Esophagus squamous epithelium (tissue), 5 donors: ENCODE data around the gene MORN1. TPM values are rescaled to one million over a fixed set of nuclear protein-coding genes. Genes with fewer than 3 reads are reported as not detected.

ENCODE experiments used
- DNase-seq: peaks from one replicate; lab custom pipeline; 2025; lab: John Stamatoyannopoulos, UW
- H3K27ac ChIP-seq, 4 donors: fragments of 200-600 bp; sonication (generic); one replicate each; pipeline ENCODE4 v1.5.1; 2016 to 2019; ENCODE audit warnings: mild to moderate bottlenecking in 1 of 4
- H3K27me3 ChIP-seq, 4 donors: fragments of 200-600 bp; sonication (generic); 1 replicate in 3 of 4; 2 replicates in 1 of 4; pipeline versions ENCODE4 v1.5.1 to v1.6.0; 2017 to 2021; ENCODE audit warnings: antibody characterized with exemption in 1 of 4
- H3K36me3 ChIP-seq, 3 donors: fragments of 200-600 bp; sonication (generic); one replicate each; pipeline ENCODE4 v1.5.1; 2016 to 2019
- H3K4me1 ChIP-seq, 3 donors: fragments of 200-600 bp; sonication (generic); one replicate each; pipeline ENCODE4 v1.5.1; 2017 to 2019
- H3K4me3 ChIP-seq, 4 donors: fragments of 200-600 bp; sonication (generic); 1 replicate in 3 of 4; 2 replicates in 1 of 4; pipeline ENCODE4 v1.5.1; 2016 to 2019; ENCODE audit warnings: mild to moderate bottlenecking in 2 of 4, moderate library complexity in 1 of 4
- H3K9me3 ChIP-seq, 3 donors: fragments of 200-600 bp; sonication (generic); one replicate each; pipeline ENCODE4 v1.5.1; 2016 to 2019
- POLR2A ChIP-seq, 4 donors: fragments of 450-650 bp; IDR thresholded peaks; one replicate each; pipeline ENCODE4 v1.6.1; 2017; ENCODE audit warnings: antibody characterized with exemption in 4 of 4, mild to moderate bottlenecking in 4 of 4, moderate library complexity in 3 of 4
- WGBS, 2 donors: methylation state at CpG; one replicate each; pipeline ENCODE4 v1.1.5; 2018; 5-methylcytosine and 5-hydroxymethylcytosine counted together
- intact Hi-C: fragments of 100-400 bp; cut with DNase I; formaldehyde crosslinking; loops from one replicate; pipeline ENCODE4 v1.15.0; 2022
- total RNA-seq, 4 donors: library from RNA; depleted of rRNA; stranded (reverse); fragments of >200 nt; gene quantifications; one replicate each; pipeline ENCODE4 v1.1.0, GENCODE V29; 2016
- TF ChIP-seq, protein P1 (sequence below), 6 experiments: fragments of 450-650 bp in 4 of 6; fragments of 200-600 bp in 2 of 6; sonication (generic) in 2 of 6; IDR thresholded peaks; one replicate each; pipeline ENCODE4 v1.5.1; 2016 to 2019; ENCODE audit warnings: antibody characterized with exemption in 6 of 6, mild to moderate bottlenecking in 4 of 6, moderate library complexity in 4 of 6
- donor health status: DM: yes; HTN: yes; CAD: no.

Gene MORN1
- total RNA-seq, 4 donors from 2014 or later, result 6.7 to 10.8 (median 7.0) TPM

DNA sequence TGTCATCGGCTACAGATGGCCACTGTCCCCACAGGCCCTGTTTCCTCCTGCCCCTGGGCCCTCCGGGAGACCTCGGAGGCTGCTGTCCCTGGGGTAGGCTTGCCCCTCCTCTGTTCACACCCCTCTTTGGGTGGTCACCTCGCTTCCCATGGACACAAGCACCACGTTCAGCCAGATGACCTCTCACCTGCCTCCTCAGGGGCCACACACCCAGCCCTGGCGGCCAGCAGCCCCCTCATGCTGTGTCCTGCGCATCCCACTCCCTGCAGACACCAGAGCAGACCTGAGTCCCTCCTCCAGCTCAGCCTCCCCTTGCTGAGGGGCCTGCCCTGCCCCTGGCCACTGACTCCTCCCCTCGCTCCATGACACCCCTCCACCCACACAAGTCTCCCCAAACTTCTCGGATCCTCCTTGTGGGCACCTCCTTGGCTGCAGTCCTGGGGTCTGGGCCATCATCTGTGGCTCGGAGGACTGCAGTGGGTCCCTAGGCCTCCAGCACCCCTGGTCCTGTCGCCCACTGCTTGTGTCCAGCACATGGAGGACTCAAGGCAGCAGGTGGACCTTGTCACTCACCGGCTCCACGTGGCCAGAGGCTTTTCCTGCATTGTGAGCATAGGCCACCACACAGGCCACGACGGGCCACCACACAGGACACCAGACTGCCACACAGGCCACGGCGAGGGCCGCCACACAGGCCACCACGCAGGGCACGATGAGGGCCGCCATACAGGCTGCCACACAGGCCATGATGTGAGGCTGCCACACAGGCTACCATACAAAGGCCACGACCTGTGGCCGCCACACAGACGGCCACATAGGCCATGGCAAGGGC, 51.1 kb downstream of the MORN1 start:
- 90 to 92% methylated on average over 7 to 10 of the region's 24 CpGs for WGBS, 2 donors
- Histone ChIP-seq H3K27me3 (peaks cover 0 to 18% (median 0%) of the 10 kb centered on the region in 4 donors), H3K4me1 (peaks cover 5 to 23% (median 9%) of the 10 kb centered on the region in 3 donors), H3K36me3 (no peaks in the 10 kb centered on the region), H3K9me3 (no peaks in the 10 kb centered on the region), H3K4me3 (no peak overlapping the region), H3K27ac (no peak overlapping the region)
- no peak for DNase-seq
- TF ChIP-seq, protein P1, sequence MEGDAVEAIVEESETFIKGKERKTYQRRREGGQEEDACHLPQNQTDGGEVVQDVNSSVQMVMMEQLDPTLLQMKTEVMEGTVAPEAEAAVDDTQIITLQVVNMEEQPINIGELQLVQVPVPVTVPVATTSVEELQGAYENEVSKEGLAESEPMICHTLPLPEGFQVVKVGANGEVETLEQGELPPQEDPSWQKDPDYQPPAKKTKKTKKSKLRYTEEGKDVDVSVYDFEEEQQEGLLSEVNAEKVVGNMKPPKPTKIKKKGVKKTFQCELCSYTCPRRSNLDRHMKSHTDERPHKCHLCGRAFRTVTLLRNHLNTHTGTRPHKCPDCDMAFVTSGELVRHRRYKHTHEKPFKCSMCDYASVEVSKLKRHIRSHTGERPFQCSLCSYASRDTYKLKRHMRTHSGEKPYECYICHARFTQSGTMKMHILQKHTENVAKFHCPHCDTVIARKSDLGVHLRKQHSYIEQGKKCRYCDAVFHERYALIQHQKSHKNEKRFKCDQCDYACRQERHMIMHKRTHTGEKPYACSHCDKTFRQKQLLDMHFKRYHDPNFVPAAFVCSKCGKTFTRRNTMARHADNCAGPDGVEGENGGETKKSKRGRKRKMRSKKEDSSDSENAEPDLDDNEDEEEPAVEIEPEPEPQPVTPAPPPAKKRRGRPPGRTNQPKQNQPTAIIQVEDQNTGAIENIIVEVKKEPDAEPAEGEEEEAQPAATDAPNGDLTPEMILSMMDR (IDR thresholded peaks at IDR 0.05), result no peak
- TF ChIP-seq POLR2A (IDR thresholded peaks at IDR 0.05), result no peak
- intact Hi-C loops, result no loop called here

DNA sequence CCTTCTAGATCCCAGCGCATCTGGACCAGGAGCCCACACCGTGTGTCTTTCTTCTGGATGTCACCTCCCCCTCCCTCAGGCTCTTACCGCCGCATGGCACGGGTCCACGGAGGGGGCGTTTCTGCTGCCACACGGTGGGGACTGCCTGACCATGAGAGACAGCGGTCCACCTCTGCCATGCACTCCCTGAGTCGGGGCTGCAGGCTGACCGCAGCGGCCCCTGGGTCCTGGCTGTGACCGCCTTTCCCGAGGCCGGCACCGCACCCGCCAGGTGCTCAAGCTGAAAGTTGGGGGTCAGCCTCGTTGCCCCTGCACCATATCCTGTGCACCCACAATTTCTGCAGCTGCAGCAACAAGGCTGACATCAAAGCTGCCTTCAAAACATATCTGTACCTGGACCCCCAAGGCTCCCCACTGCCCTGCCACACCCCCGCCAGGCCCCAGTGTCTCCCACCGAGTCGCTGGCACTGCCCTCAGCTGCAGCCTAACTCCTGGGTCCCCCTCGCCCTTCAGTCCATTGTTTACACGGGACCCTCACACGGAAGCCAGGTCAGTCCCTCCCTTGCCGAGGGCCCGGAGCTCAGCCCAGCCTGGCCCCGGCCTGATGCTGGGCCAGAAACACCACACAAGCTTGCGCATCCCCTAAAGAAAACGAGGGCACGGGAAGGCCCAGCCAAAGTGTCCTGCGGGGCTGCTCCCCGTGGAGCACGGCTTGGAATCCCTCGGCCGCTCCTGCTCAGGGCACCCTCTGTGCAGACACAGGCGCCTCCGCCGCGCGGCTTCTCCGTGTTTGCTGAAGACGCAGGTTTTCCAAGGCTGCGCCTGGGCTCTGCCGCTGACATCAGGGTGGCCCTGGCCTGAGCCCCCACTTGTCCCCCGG, 51.9 kb downstream of the MORN1 start:
- DNase-seq, result no peak
- H3K36me3 ChIP-seq, result no peaks in the 10 kb centered on the region
- intact Hi-C loops, result no loop called here
- peaks cover 0 to 11% (median 0%) of the 10 kb centered on the region in 4 donors for H3K27me3 ChIP-seq
- H3K27ac ChIP-seq, result no peak overlapping the region
- TF ChIP-seq, protein P1 (IDR thresholded peaks at IDR 0.05), result no peak
- no peak for TF ChIP-seq POLR2A (IDR thresholded peaks at IDR 0.05)
- H3K9me3 ChIP-seq, result no peaks in the 10 kb centered on the region
- no peak overlapping the region for H3K4me3 ChIP-seq
- 81 to 91% methylated on average over 16 to 18 of the region's 45 CpGs for WGBS, 2 donors
- peaks cover 6 to 28% (median 13%) of the 10 kb centered on the region in 3 donors for H3K4me1 ChIP-seq

DNA sequence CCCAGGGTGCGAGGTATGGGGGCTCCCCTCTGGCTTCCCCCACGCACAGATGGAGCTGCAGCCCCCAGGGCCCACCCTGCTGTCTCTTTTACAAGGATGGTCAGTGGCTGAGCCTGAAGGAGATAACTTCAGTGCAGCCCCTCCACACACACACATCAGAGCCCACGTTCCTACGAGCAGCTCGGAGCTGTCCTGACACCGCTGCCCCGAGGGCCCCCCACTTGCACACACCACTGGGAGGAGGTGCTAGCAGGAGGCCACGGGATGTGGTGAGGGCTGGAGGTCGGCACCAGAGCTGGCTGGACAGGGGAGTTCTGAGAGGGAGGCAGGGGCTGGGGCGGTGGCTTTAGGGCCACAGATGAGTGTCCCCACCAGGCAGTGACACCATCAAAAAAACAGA, 53.9 kb downstream of the MORN1 start:
- no peak overlapping the region for H3K27ac ChIP-seq
- DNase-seq, result no peak
- intact Hi-C loops, result no loop called here
- 40 to 63% methylated on average over 2 to 9 of the region's 10 CpGs for WGBS, 2 donors
- peaks cover 6 to 31% (median 13%) of the 10 kb centered on the region in 3 donors for H3K4me1 ChIP-seq
- peaks cover 0 to 10% (median 0%) of the 10 kb centered on the region in 4 donors for H3K27me3 ChIP-seq
- H3K36me3 ChIP-seq, result no peaks in the 10 kb centered on the region
- no peak overlapping the region for H3K4me3 ChIP-seq
- TF ChIP-seq, protein P1 (IDR thresholded peaks at IDR 0.05), result no peak
- TF ChIP-seq POLR2A (IDR thresholded peaks at IDR 0.05), result no peak
- H3K9me3 ChIP-seq, result no peaks in the 10 kb centered on the region

- WGBS, 2 donors, result no CpG with 5 or more reads among the region's 23 CpGs
- intact Hi-C loops, result no loop called here
- no peak overlapping the region for H3K4me3 ChIP-seq
- H3K9me3 ChIP-seq, result no peaks in the 10 kb centered on the region
- peaks cover 6 to 31% (median 13%) of the 10 kb centered on the region in 3 donors for H3K4me1 ChIP-seq
- no peaks in the 10 kb centered on the region for H3K36me3 ChIP-seq
- no peak for DNase-seq
- no peak overlapping the region for H3K27ac ChIP-seq
- TF ChIP-seq POLR2A (IDR thresholded peaks at IDR 0.05), result no peak
- TF ChIP-seq, protein P1 (IDR thresholded peaks at IDR 0.05), result no peak
- H3K27me3 ChIP-seq, result peaks cover 0 to 15% (median 0%) of the 10 kb centered on the region in 4 donors
Measured at GRCh38 chr1:2337081-2337480, 54.3 kb downstream of the MORN1 start.
